A549 treated with AZD2906 at 1 μM for 4 hours (cell line): ENCODE data around the gene VAMP2. TPM values are rescaled to one million over a fixed set of nuclear protein-coding genes. Genes with fewer than 3 reads are reported as not detected.

Experiments
- total RNA-seq: library from RNA; stranded (reverse); fragments of 200-300 nt; extraction: Qiagen RNA extraction; gene quantifications from 5 replicates; pipeline ENCODE4 v1.2.3, GENCODE V29; 2022

Gene VAMP2
- total RNA-seq: 24.9 to 29.8 TPM (median 27.9 TPM) in 5 replicates

GRCh38 chr17:8162233-8162996 lies at the start of gene VAMP2:
Gene VAMP2 (minus strand): TSS chr17:8162948. CDS start chr17:8162879, 69 bp downstream.

GRCh38 chr17:8209907-8210760 lies 47.4 kb upstream of the VAMP2 start, which contains the start of gene AURKB:
Gene AURKB (minus strand): TSS chr17:8210575. CDS start chr17:8210224, 351 bp downstream.

GRCh38 chr17:8189711-8190477 lies 27.1 kb upstream of the VAMP2 start, which contains the start of gene BORCS6:
Gene BORCS6 (minus strand): TSS chr17:8190180. CDS start chr17:8190140, 40 bp downstream.

GRCh38 chr17:8176197-8176940 lies 13.6 kb upstream of the VAMP2 start, which contains the start of gene TMEM107:
Gene TMEM107 (minus strand): TSS chr17:8176380. CDS start chr17:8176286, 94 bp downstream.

GRCh38 chr17:8152112-8152775 lies 10.5 kb downstream of the VAMP2 start, which contains the start of gene PER1:
Gene PER1 (minus strand): TSS chr17:8152404. CDS start chr17:8150706, 1,698 bp downstream.

GRCh38 chr17:8123695-8124349 lies 38.9 kb downstream of the VAMP2 start, which contains the start of gene HES7:
Gene HES7 (minus strand): TSS chr17:8124106. CDS start chr17:8124084, 22 bp downstream.

GRCh38 chr17:8117980-8118768 lies 44.6 kb downstream of the VAMP2 start, which contains the start of gene ALOXE3:
Gene ALOXE3 (minus strand): TSS chr17:8118514. CDS start chr17:8117990, 524 bp downstream.

Other genes starting within 250 kb of the VAMP2 start
- 1.4 to 1.8 TPM (median 1.5 TPM) in 5 replicates for gene RNF227, start 246.7 kb downstream of the VAMP2 start, total RNA-seq
- gene KCNAB3, start 233.1 kb downstream of the VAMP2 start, total RNA-seq: 1.3 to 3.3 TPM (median 2.2 TPM) in 5 replicates
- 325 to 343 TPM (median 332 TPM) in 5 replicates for gene TRAPPC1, start 231.0 kb downstream of the VAMP2 start, total RNA-seq
- gene CNTROB, start 230.7 kb downstream of the VAMP2 start, total RNA-seq: 37.9 to 48.3 TPM (median 41.6 TPM) in 5 replicates
- 0.38 to 0.78 TPM (median 0.50 TPM) in 5 replicates for gene GUCY2D, start 160.3 kb downstream of the VAMP2 start, total RNA-seq
- gene ALOX15B, start 123.9 kb downstream of the VAMP2 start, total RNA-seq: 0.42 to 0.60 TPM (median 0.51 TPM) in 5 replicates
- gene ALOX12B, start 75.2 kb downstream of the VAMP2 start, total RNA-seq: 1.1 to 1.5 TPM (median 1.4 TPM) in 5 replicates
- gene ALOXE3, start 44.4 kb downstream of the VAMP2 start, total RNA-seq: 5.9 to 10.2 TPM (median 7.3 TPM) in 5 replicates
- 2.3 to 5.4 TPM (median 5.2 TPM) in 5 replicates for gene HES7, start 38.8 kb downstream of the VAMP2 start, total RNA-seq
- gene PER1, start 10.5 kb downstream of the VAMP2 start, total RNA-seq: 55.8 to 75.2 TPM (median 61.7 TPM) in 5 replicates
- gene TMEM107, start 13.4 kb upstream of the VAMP2 start, total RNA-seq: 17.9 to 22.3 TPM (median 19.2 TPM) in 5 replicates
- gene BORCS6, start 27.2 kb upstream of the VAMP2 start, total RNA-seq: 6.5 to 9.4 TPM (median 8.8 TPM) in 5 replicates
- 140 to 157 TPM (median 146 TPM) in 5 replicates for gene AURKB, start 47.6 kb upstream of the VAMP2 start, total RNA-seq
- gene CTC1, start 85.1 kb upstream of the VAMP2 start, total RNA-seq: 9.8 to 17.1 TPM (median 13.9 TPM) in 5 replicates
- 39.9 to 47.3 TPM (median 43.2 TPM) in 5 replicates for gene PFAS, start 86.3 kb upstream of the VAMP2 start, total RNA-seq
- 35.6 to 48.3 TPM (median 43.8 TPM) in 5 replicates for gene RANGRF, start 125.7 kb upstream of the VAMP2 start, total RNA-seq
- 5.8 to 8.2 TPM (median 7.7 TPM) in 5 replicates for gene SLC25A35, start 132.5 kb upstream of the VAMP2 start, total RNA-seq
- not detected in 5 replicates for gene ARHGEF15, start 147.3 kb upstream of the VAMP2 start, total RNA-seq
- gene ODF4, start 176.9 kb upstream of the VAMP2 start, total RNA-seq: not detected in 5 replicates
- gene RPL26, start 220.2 kb upstream of the VAMP2 start, total RNA-seq: 3,612 to 4,092 TPM (median 3,668 TPM) in 5 replicates
- not detected in 5 replicates for gene RNF222, start 234.9 kb upstream of the VAMP2 start, total RNA-seq